Osteocyte (in vitro differentiated cells): ENCODE results near the gene ALG8. TPM values are rescaled to one million over a fixed set of nuclear protein-coding genes. Genes with fewer than 3 reads are reported as not detected.
A peak's percentile ranks its signal among the peaks of the same experiment; 100 is the strongest.
"Not testable (repeated sequence)": the region's sequence is repeated elsewhere in the genome, so short reads cannot be mapped to it uniquely, and the experiment has no call there.

Experiments used
- DNase-seq: peaks from one replicate; pipeline ENCODE4 v3.0.0; 2021; ENCODE audit warnings: mixed read lengths; ENCODE audit not compliant: unreplicated experiment; ENCODE audit errors: extremely low spot score
- H3K27ac Mint-ChIP-seq: one replicate; pipeline ENCODE4 v1.8.0; 2021; ENCODE audit warnings: mild to moderate bottlenecking, mixed read lengths; ENCODE audit not compliant: unreplicated experiment
- H3K27me3 Mint-ChIP-seq: one replicate; pipeline ENCODE4 v1.8.0; 2021; ENCODE audit warnings: mixed read lengths; ENCODE audit not compliant: unreplicated experiment
- H3K36me3 Mint-ChIP-seq: one replicate; pipeline ENCODE4 v1.8.0; 2021; ENCODE audit warnings: mixed read lengths; ENCODE audit not compliant: unreplicated experiment
- H3K4me1 Mint-ChIP-seq: one replicate; pipeline ENCODE4 v1.8.0; 2021; ENCODE audit warnings: mixed read lengths; ENCODE audit not compliant: unreplicated experiment
- H3K4me3 Mint-ChIP-seq: one replicate; pipeline ENCODE4 v1.8.0; 2021; ENCODE audit warnings: mild to moderate bottlenecking, moderate library complexity, mixed read lengths; ENCODE audit not compliant: unreplicated experiment
- H3K9me3 Mint-ChIP-seq: one replicate; pipeline ENCODE4 v1.8.0; 2021; ENCODE audit warnings: mixed read lengths; ENCODE audit not compliant: unreplicated experiment
- CTCF ChIP-seq: fragments of 200-600 bp; sonication (generic); IDR thresholded peaks from 2 replicates; pipeline ENCODE4 v1.5.0; 2021; ENCODE audit warnings: antibody characterized with exemption, mild to moderate bottlenecking, moderate library complexity
- total RNA-seq: library from RNA; stranded (reverse); gene quantifications from 2 replicates; pipeline ENCODE4 v1.2.1, GENCODE V29; 2021

ALG8 gene
- total RNA-seq, 1 donor from 2014 or later: 35.1 TPM

DNA sequence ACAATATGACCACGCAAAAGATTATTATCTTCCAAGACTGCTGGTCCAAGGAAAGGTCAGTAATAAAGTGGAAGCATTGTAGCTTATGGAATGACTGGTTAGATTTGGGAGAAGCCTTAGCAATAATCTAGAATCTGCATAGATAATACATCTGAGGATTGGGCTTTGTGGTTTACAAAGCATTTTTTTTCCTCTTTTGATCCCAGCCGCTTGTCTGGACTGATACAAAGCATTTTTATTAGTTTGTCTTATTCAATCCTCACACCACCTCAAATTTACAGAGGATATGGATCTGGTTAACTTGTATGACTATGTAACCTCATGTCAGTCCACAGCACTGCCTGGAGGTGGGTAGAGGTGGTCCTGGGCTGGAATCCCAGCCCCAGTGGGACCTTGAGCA is 76.8 kb downstream of the ALG8 start:
- Mint-ChIP-seq H3K27ac (no peak overlapping the region), H3K36me3 (peaks cover 5% of the 10 kb centered on the region), H3K4me1 (peaks cover 13% of the 10 kb centered on the region), H3K4me3 (no peak overlapping the region), H3K9me3 (no peaks in the 10 kb centered on the region), H3K27me3 (no peaks in the 10 kb centered on the region)
- no peak for DNase-seq
- TF ChIP-seq CTCF: no peak

DNA sequence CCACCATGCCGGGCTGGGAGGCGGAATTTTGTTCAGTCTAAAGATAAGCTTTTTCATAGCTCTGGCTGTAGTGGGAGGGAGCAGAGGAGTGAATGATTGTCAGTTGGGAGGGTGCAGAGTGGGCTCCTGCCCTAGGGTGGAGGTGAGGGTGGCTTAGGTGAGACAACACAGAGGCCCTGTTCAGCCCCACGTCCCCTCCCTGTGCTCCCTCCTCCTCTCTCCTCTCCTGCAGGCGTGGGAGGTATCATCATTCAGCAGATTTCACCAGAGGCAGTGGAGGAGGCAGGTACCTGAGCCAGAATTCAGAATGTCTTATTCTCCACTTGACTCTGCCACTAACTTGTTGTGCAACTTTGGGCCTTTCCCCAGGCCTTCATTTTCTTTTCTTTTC is 77.5 kb downstream of the ALG8 start:
- H3K4me1 Mint-ChIP-seq: peaks cover 13% of the 10 kb centered on the region
- no peaks in the 10 kb centered on the region for H3K9me3 Mint-ChIP-seq
- DNase-seq: no peak
- H3K27me3 Mint-ChIP-seq: no peaks in the 10 kb centered on the region
- TF ChIP-seq CTCF: no peak
- peak overlapping the region; percentile 73 for H3K27ac Mint-ChIP-seq
- no peak overlapping the region for H3K4me3 Mint-ChIP-seq
- no peaks in the 10 kb centered on the region for H3K36me3 Mint-ChIP-seq

DNA sequence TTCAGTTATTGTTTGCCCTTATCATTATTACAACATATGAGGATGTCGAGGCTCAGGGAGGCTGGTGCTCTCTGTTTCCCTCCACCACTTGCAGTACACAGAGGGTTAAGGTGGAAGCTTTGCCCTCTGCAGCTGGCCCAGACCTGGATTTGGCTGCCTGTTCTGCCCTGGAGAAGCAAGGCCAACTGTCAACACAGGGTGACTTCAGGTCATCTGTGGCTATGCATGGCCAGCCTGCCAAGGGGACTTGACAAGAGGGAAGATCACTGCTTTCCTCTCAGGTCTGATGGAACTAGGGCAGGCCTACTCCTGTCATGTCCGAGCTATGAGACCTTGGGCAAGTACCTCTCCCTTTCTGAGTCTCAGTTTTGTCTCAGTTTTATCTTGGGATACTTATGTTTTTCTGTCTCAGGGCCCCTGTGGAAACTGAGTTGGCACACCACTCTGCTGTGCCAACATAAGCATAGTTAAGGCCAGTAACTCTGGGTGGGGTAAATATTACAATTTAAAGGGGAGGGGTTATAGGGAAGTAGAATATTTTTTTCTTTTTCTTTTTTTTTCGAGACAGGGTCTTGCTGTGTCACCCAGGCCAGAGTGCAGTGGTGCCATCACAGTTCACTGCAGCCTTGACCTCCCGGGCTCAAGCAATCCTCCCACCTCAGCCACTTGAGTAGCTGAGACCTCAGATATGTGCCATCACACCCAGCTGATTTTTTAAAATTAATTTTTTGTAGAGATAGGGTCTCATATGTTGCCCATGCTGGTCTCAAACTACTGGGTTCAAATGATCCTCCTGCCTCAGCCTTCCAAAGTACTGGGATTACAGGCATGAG is 78.1 kb downstream of the ALG8 start:
- no peak for DNase-seq
- Mint-ChIP-seq H3K9me3 (no peaks in the 10 kb centered on the region), H3K27me3 (no peaks in the 10 kb centered on the region), H3K4me3 (no peak overlapping the region), H3K4me1 (peaks cover 13% of the 10 kb centered on the region), H3K36me3 (no peaks in the 10 kb centered on the region), H3K27ac (peak overlapping the region; percentile 73)
- TF ChIP-seq CTCF: no peak

- H3K36me3 Mint-ChIP-seq: no peaks in the 10 kb centered on the region
- H3K4me3 Mint-ChIP-seq: no peak overlapping the region
- no peaks in the 10 kb centered on the region for H3K9me3 Mint-ChIP-seq
- DNase-seq: no peak
- H3K4me1 Mint-ChIP-seq: peaks cover 13% of the 10 kb centered on the region
- no peak overlapping the region for H3K27ac Mint-ChIP-seq
- TF ChIP-seq CTCF: no peak
- H3K27me3 Mint-ChIP-seq: no peaks in the 10 kb centered on the region
Measured at GRCh38 chr11:78060533-78060932, 78.9 kb downstream of the ALG8 start.

DNA sequence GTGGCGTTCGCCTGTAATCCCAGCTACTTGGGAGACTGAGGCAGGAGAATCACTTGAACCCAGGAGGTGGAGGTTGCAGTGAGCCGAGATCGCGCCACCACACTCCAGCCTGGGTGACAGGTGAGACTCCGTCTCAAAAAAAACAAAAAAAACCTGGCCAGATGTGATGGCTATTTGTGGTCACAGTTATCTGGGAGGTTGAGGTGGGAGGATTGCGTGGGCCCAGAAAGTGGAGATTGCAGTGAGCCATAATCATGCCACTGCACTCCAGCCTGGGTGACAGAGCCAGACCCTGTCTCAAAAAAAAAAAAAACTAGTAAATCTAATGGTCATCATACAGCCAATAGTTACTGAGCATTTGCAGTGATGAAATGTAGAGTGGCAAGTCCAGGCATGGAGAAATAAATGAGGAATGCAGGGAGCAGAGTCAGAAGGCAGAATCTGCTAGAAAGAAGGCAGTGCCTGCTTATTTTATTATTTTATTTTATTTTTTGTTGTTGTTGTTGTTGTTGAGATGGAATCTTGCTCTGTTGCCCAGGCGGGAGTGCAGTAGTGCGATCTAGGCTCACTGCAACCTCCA is 79.6 kb downstream of the ALG8 start:
- not testable (repeated sequence) for H3K27ac Mint-ChIP-seq, H3K27me3 Mint-ChIP-seq, H3K4me3 Mint-ChIP-seq, DNase-seq, H3K9me3 Mint-ChIP-seq, H3K36me3 Mint-ChIP-seq
- H3K4me1 Mint-ChIP-seq: peaks cover 13% of the 10 kb centered on the region
